Stimulated activated CD4-positive, alpha-beta T cell treated with anti-CD3 and anti-CD28 coated beads, Interleukin-1b, Interleukin-23, amount 100 ng/mL, for 48 hours (primary cell): Measurements from ENCODE around the gene RGN.
A peak's percentile ranks its signal among the peaks of the same experiment; 100 is the strongest.
"Not testable (repeated sequence)": the region's sequence is repeated elsewhere in the genome, so short reads cannot be mapped to it uniquely, and the experiment has no call there.

ENCODE experiments used
- DNase-seq: peaks from one replicate; pipeline ENCODE4 v3.0.0-alpha.2; 2020

RGN gene

GRCh38 chrX:47124466-47124865 lies 46.2 kb downstream of the RGN start:
- DNase-seq, result not testable (repeated sequence)

GRCh38 chrX:47129157-47129898 lies 51.1 kb downstream of the RGN start:
- peak; percentile 88 for DNase-seq

GRCh38 chrX:47129899-47130358 lies 51.7 kb downstream of the RGN start:
- DNase-seq, result no peak

- DNase-seq, result no peak
These were observed 55.2 kb downstream of the RGN start for GRCh38 chrX:47133493-47133892.

GRCh38 chrX:47135650-47136049 lies 57.4 kb downstream of the RGN start:
- not testable (repeated sequence) for DNase-seq

GRCh38 chrX:47138171-47138570 lies 59.9 kb downstream of the RGN start:
- no peak for DNase-seq
